RPMI8226 (cell line): ENCODE results near the gene NETO1.

Experiments used
- DNase-seq: peaks from one replicate; pipeline ENCODE4 v3.0.0-alpha.2; 2015

Gene NETO1

GRCh38 chr18:72846736-72847533, 20.9 kb downstream of the NETO1 start:
- DNase-seq: peak; percentile 87

GRCh38 chr18:72843743-72844142, 24.0 kb downstream of the NETO1 start:
- DNase-seq: peak; percentile 56

GRCh38 chr18:72840109-72840508, 27.7 kb downstream of the NETO1 start:
- DNase-seq: no peak

GRCh38 chr18:72834731-72835130, 33.1 kb downstream of the NETO1 start:
- DNase-seq: no peak

- DNase-seq: no peak
These were observed 34.3 kb downstream of the NETO1 start for GRCh38 chr18:72833471-72833870.

GRCh38 chr18:72830109-72830508, 37.7 kb downstream of the NETO1 start:
- peak; percentile 93 for DNase-seq

- peak; percentile 49 for DNase-seq
These were observed 39.2 kb downstream of the NETO1 start for GRCh38 chr18:72828601-72829000.

- DNase-seq: no peak
These were observed 41.1 kb downstream of the NETO1 start for GRCh38 chr18:72826736-72827135.

- DNase-seq: no peak
These were observed 44.4 kb downstream of the NETO1 start for GRCh38 chr18:72823345-72823744.

- DNase-seq: no peak
These were observed 45.6 kb downstream of the NETO1 start for GRCh38 chr18:72822202-72822601.

- no peak for DNase-seq
These were observed 47.2 kb downstream of the NETO1 start for GRCh38 chr18:72820571-72820970.

GRCh38 chr18:72819050-72819449, 48.7 kb downstream of the NETO1 start:
- no peak for DNase-seq

- DNase-seq: no peak
These were observed 56.7 kb downstream of the NETO1 start for GRCh38 chr18:72811047-72811446.

GRCh38 chr18:72808680-72809079, 59.1 kb downstream of the NETO1 start:
- no peak for DNase-seq

- DNase-seq: no peak
These were observed 68.7 kb downstream of the NETO1 start for GRCh38 chr18:72799106-72799505.

- no peak for DNase-seq
These were observed 84.3 kb downstream of the NETO1 start for GRCh38 chr18:72783530-72783929.

- DNase-seq: no peak
These were observed 92.9 kb downstream of the NETO1 start for GRCh38 chr18:72774914-72775313.

- no peak for DNase-seq
These were observed 94.9 kb downstream of the NETO1 start for GRCh38 chr18:72772916-72773315.

GRCh38 chr18:72768681-72769229, 99.0 kb downstream of the NETO1 start:
- DNase-seq: no peak

GRCh38 chr18:72762515-72763122, 105.2 kb downstream of the NETO1 start:
- DNase-seq: peak; percentile 73

GRCh38 chr18:72752220-72752619, 115.6 kb downstream of the NETO1 start:
- no peak for DNase-seq

GRCh38 chr18:72742002-72742401, 125.8 kb downstream of the NETO1 start:
- DNase-seq: no peak

- no peak for DNase-seq
These were observed 129.7 kb downstream of the NETO1 start for GRCh38 chr18:72738136-72738535.

GRCh38 chr18:72727776-72728175, 140.0 kb downstream of the NETO1 start:
- DNase-seq: no peak
